Calu3 (cell line): Measurements from ENCODE around the gene PUM1. TPM values are rescaled to one million over a fixed set of nuclear protein-coding genes. Genes with fewer than 3 reads are reported as not detected.
A peak's percentile ranks its signal among the peaks of the same experiment; 100 is the strongest.

Experiments used
- BruUV-seq: library from RNA; stranded (reverse); fragments of 400-500 nt; replicated peaks from 2 replicates; lab custom pipeline; 2021; lab: Mats Ljungman, UMichigan
- CTCF ChIA-PET: fragments of 300-600 bp; sonication (Branson Sonifier 250); formaldehyde crosslinking; loops from one replicate; lab custom pipeline; 2022; ENCODE audit warnings: antibody characterized with exemption; lab: Charles Lee
- DNase-seq: peaks from one replicate; pipeline ENCODE4 v3.0.0; 2022
- H3K27ac Mint-ChIP-seq: one replicate; pipeline ENCODE4 v1.8.0; 2022; ENCODE audit warnings: mixed read lengths; ENCODE audit not compliant: unreplicated experiment
- H3K27me3 Mint-ChIP-seq: one replicate; pipeline ENCODE4 v1.8.0; 2022; ENCODE audit warnings: mixed read lengths; ENCODE audit not compliant: unreplicated experiment
- H3K36me3 Mint-ChIP-seq: one replicate; pipeline ENCODE4 v1.8.0; 2022; ENCODE audit warnings: mild to moderate bottlenecking, moderate library complexity, mixed read lengths; ENCODE audit not compliant: insufficient read depth, unreplicated experiment
- H3K4me1 Mint-ChIP-seq: one replicate; pipeline ENCODE4 v1.8.0; 2022; ENCODE audit warnings: mild to moderate bottlenecking, low read depth, mixed read lengths; ENCODE audit not compliant: unreplicated experiment
- H3K4me3 Mint-ChIP-seq: one replicate; pipeline ENCODE4 v1.8.0; 2022; ENCODE audit warnings: mild to moderate bottlenecking, low read depth, moderate library complexity, mixed read lengths; ENCODE audit not compliant: unreplicated experiment
- H3K9me3 Mint-ChIP-seq: one replicate; pipeline ENCODE4 v1.8.0; 2022; ENCODE audit warnings: low read depth, mixed read lengths; ENCODE audit not compliant: unreplicated experiment
- intact Hi-C: fragments of 100-400 bp; cut with micrococcal nuclease; formaldehyde crosslinking; loops from one replicate; pipeline ENCODE4 v1.10.0; 2022; ENCODE audit not compliant: unreplicated experiment
- total RNA-seq: library from RNA; stranded (reverse); gene quantifications from 2 replicates; pipeline ENCODE4 v1.2.3, GENCODE V29; 2022
- TF ChIP-seq, protein P1 (sequence below): fragments of 200-600 bp; IDR thresholded peaks from one replicate; pipeline ENCODE4 v1.8.0; 2022; ENCODE audit warnings: antibody characterized with exemption; ENCODE audit not compliant: unreplicated experiment

Gene PUM1
- total RNA-seq, 1 experiment from 2014 or later, result 163 TPM

DNA sequence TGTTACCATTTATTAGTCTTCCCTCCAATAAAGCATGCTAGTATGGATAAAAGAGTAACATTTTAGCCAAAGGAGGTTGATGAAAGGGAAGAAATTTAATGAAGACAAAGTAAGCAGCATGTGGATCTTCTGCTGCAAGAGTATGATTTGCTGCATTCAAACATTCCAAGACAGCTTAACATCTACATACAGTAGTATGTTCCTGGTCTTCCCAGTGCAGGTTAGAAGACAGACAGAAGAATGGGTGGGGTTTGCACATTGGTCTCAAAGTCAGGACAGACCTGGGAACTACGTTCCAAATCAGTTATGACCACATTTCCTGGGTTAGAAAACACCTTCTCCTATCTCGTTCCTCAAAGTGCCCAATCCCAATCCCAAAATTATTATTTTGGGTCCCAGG is 43.3 kb downstream of the PUM1 start:
- Mint-ChIP-seq H3K27ac (peak overlapping the region; percentile 36), H3K4me3 (no peak overlapping the region), H3K9me3 (no peaks in the 10 kb centered on the region), H3K4me1 (peaks cover 59% of the 10 kb centered on the region), H3K27me3 (no peaks in the 10 kb centered on the region), H3K36me3 (peaks cover 73% of the 10 kb centered on the region)
- CTCF ChIA-PET, result interaction anchor here (0.6 kb wide), 1 partner anchor 169 kb away, joined by 4 read pairs; no protein-coding TSS in a partner anchor
- BruUV-seq, result no TSS peak
- intact Hi-C loops, result loop anchor here (5.0 kb wide), 1 partner anchor 40 kb away; no protein-coding TSS in a partner anchor
- TF ChIP-seq, protein P1, sequence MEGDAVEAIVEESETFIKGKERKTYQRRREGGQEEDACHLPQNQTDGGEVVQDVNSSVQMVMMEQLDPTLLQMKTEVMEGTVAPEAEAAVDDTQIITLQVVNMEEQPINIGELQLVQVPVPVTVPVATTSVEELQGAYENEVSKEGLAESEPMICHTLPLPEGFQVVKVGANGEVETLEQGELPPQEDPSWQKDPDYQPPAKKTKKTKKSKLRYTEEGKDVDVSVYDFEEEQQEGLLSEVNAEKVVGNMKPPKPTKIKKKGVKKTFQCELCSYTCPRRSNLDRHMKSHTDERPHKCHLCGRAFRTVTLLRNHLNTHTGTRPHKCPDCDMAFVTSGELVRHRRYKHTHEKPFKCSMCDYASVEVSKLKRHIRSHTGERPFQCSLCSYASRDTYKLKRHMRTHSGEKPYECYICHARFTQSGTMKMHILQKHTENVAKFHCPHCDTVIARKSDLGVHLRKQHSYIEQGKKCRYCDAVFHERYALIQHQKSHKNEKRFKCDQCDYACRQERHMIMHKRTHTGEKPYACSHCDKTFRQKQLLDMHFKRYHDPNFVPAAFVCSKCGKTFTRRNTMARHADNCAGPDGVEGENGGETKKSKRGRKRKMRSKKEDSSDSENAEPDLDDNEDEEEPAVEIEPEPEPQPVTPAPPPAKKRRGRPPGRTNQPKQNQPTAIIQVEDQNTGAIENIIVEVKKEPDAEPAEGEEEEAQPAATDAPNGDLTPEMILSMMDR, result no peak
- DNase-seq, result no peak

DNA sequence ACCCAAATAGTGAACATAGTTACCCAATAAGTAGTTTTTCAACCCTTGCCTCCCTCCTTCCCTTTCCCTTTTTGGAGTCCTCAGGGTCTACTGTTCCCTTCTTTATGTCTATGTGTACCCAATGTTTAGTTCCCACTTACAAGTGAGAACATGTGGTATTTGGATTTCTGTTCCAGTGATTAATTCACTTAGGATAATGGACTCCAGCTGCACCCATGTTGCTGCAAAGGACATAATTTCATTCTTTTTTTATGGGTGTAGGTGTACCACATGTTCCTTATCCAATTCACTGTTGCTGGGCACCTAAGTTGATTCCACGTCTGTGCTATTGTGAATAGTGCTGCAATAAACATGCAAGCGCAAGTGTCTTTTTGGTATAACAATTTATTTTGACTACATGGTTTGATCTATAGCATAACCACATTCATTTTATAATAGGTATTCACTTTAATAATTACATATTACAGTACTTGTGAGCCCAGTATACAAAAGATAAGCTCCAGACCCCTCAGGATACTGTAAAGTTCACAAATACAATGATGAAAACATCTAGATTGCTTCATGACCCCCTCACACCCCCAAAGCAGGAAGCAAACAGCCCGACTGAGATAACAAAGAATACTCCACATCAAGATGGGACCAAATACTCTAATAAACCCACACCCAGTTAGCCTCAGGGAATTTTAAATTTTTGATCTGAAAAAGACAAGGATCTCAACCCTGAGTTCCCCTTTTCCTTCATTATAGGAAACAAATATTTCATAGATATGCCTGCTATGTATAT is 45.3 kb downstream of the PUM1 start:
- BruUV-seq, result no TSS peak
- Mint-ChIP-seq H3K4me3 (no peak overlapping the region), H3K9me3 (no peaks in the 10 kb centered on the region), H3K4me1 (peaks cover 51% of the 10 kb centered on the region), H3K27ac (no peak overlapping the region), H3K36me3 (peaks cover 59% of the 10 kb centered on the region), H3K27me3 (no peaks in the 10 kb centered on the region)
- CTCF ChIA-PET, result interaction anchor here (0.6 kb wide), 2 partner anchors 10 to 11 kb away, joined by 3 to 5 read pairs; no protein-coding TSS in a partner anchor
- TF ChIP-seq, protein P1, result no peak
- DNase-seq, result no peak
- intact Hi-C loops, result loop anchor here (5.0 kb wide), 1 partner anchor 42 kb away; no protein-coding TSS in a partner anchor

DNA sequence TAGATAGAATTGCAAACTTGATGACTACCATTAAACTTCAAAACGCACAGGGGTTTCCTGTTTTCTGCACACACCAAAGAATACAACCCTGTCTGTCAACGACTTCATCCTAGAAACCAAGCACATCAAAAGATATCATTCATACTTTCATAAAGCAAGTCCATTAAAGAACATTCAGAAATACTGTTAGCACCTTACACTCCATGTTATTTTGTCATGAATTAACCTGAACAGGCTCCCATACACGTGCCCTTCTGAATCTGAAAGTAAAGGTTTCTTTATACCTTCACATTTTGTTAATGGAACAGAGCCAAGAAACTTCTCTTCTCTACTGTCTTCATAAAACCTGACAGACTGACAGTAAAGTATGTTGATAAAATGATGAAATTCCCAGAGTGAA is 46.1 kb downstream of the PUM1 start:
- BruUV-seq, result no TSS peak
- intact Hi-C loops, result no loop called here
- H3K4me3 Mint-ChIP-seq, result no peak overlapping the region
- H3K27ac Mint-ChIP-seq, result no peak overlapping the region
- no peaks in the 10 kb centered on the region for H3K27me3 Mint-ChIP-seq
- TF ChIP-seq, protein P1, result no peak
- DNase-seq, result no peak
- peaks cover 52% of the 10 kb centered on the region for H3K36me3 Mint-ChIP-seq
- no peaks in the 10 kb centered on the region for H3K9me3 Mint-ChIP-seq
- CTCF ChIA-PET, result no interaction called here
- H3K4me1 Mint-ChIP-seq, result peaks cover 43% of the 10 kb centered on the region

DNA sequence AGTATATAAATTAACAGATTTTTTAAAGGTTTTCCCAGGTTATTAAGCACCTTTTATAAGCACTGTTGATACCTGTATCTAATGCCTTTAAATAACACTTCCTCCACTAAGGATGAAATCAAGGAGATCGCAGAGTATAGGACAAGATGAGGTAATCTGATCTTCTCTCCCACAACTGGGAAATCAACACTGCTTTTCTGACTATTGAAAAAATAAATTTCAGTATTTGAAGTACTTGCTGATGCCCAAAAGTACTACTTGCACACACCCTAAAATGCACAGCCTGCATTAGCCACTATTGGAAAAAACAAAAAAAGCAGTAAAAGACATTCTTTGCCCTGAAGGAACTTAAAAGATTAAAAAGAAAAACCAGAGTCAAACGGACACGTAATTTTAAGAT is 48.6 kb downstream of the PUM1 start:
- CTCF ChIA-PET, result no interaction called here
- no TSS peak for BruUV-seq
- DNase-seq, result no peak
- no peak overlapping the region for H3K4me3 Mint-ChIP-seq
- peaks cover 39% of the 10 kb centered on the region for H3K36me3 Mint-ChIP-seq
- TF ChIP-seq, protein P1, result no peak
- H3K27ac Mint-ChIP-seq, result peak overlapping the region; percentile 6
- intact Hi-C loops, result no loop called here
- H3K4me1 Mint-ChIP-seq, result peaks cover 50% of the 10 kb centered on the region
- no peaks in the 10 kb centered on the region for H3K9me3 Mint-ChIP-seq
- H3K27me3 Mint-ChIP-seq, result no peaks in the 10 kb centered on the region
